GM19328 (cell line): Measurements from ENCODE around the gene MED26.

ENCODE experiments used
- ATAC-seq: cut with Tn5 transposase; IDR thresholded peaks from one replicate; pipeline ENCODE4 v1.9.1; 2021; ENCODE audit warnings: mild to moderate bottlenecking, moderate library complexity; ENCODE audit not compliant: unreplicated experiment

Gene MED26

GRCh38 chr19:16618248-16618647 is 9.8 kb downstream of the MED26 start:
- no peak for ATAC-seq

DNA sequence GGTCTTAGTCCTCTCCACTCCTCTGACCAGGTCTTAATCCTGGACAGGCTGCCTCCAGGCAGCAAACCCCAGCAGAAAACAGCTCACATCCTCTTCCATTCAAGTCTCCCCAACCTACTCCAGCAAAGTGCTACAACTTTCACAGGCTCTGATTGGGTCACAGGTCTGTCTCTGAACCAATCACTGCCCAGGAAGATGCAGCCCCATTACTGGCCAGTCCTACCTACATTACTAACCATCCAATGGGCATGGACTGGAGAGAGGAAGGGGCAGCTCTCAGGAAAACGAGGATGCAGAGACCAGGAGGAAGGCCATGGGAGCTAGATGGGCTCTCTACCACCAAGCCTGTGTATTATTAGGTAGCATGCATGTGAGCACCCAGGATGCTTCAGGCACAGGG is 12.2 kb downstream of the MED26 start:
- ATAC-seq, result no peak

GRCh38 chr19:16614941-16615340 is 13.1 kb downstream of the MED26 start:
- no peak for ATAC-seq

DNA sequence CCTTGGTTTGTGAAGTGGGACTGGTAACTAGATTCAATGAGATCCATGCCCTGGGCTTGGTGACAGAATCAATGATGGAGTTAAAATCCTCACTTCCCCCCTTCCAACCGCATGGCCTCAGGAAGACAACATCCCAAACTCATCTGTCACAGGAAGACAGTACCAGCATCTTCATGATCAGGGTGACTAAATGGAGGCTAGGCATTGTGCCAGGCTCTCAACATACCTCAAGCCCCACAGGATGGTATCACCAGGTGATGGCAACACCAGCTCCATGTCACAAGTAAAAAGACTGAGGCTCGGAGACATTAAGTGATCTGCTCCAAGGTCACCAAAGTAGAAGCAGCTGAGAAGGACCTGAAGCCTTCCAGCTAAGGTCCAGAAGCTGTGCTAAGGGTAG is 14.2 kb downstream of the MED26 start:
- ATAC-seq, result no peak

GRCh38 chr19:16612636-16613035 is 15.4 kb downstream of the MED26 start:
- ATAC-seq, result no peak

DNA sequence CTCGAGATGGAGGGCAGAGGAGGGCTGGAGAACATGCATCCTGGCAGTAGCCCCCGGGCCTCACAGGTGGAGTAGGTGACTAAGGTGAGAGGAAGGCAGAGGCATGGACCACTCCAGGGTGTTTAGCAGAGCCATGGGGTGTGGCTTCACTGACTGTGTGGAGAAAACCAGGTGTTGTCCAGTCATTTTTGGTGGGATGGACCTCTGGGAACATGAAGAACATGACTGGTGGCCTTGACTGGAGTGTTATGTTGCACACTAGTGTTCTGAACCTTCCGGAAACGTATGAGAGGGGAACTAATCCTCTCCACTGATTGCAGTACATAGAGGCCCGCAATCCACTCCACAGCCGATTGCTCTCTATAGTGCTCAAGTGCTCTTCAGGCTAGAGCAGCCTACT is 16.9 kb downstream of the MED26 start:
- no peak for ATAC-seq

- no peak for ATAC-seq
Observed at GRCh38 chr19:16609511-16610200, 18.3 kb downstream of the MED26 start.

DNA sequence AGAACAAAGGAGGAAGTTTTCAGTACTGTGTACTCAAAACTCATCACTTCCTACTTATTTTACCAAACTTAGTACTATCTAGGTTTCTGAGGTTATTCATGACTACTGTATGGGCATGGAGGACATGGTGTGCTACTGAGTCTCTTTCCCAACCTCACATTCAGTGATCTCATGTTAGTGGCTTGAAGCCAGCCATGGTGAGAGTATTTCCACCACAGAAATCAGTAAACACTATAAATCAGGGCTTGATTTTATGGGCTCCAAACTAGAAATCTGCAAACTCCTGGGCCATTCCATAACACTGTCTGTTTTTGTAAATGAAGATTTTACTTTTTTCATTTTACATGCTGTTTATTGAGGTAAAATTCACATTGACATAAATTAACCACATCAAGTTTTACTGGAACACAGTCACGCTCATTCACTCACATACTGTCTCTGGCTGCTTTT is 19.7 kb downstream of the MED26 start:
- no peak for ATAC-seq

GRCh38 chr19:16607819-16608218 is 20.2 kb downstream of the MED26 start:
- no peak for ATAC-seq

DNA sequence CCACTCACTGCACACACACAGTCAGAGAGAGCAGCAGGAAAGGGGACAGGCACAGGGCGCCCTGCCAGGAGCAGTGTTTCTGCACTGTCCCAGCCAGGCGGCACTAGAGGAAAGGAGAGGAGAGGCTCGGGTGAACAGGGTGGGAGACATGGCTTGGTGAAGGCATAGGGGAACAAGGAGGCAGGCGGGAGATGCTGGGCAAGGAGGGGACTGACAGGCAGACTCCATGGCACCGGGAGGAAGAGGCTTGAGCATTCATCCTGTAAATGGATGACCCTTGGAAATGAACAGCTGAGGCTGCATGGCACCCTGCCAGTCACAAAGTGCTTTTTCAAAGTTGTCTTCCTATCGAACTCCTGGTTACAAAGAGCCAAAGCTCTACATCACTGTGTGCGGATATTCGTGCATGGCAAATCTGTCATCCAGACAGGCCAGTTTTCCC is 22.4 kb downstream of the MED26 start:
- ATAC-seq, result no peak

- no peak for ATAC-seq
Observed at GRCh38 chr19:16605115-16605514, 22.9 kb downstream of the MED26 start.

- no peak for ATAC-seq
Observed at GRCh38 chr19:16604615-16605014, 23.4 kb downstream of the MED26 start.

DNA sequence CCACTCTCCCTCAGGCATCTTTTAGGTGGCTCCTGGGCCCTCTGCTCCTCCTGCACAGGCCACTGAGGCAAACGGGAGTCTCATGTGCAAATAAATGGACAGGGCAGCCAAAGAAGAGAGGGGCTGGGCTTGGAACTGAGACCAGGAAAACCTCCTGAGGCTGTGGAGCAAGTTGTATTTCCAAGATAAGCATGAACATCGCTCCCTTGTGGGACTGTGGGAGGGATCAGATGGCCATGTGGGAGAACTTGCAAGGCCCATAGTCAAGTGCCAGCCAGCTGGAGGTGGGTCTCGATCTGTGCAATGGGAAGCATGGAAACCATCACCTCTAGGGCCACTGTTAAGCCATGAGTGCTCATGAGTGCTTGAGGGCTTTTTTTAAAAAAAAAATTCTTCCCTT is 24.9 kb downstream of the MED26 start:
- ATAC-seq, result no peak

GRCh38 chr19:16601378-16602052 is 26.5 kb downstream of the MED26 start:
- ATAC-seq, result no peak

DNA sequence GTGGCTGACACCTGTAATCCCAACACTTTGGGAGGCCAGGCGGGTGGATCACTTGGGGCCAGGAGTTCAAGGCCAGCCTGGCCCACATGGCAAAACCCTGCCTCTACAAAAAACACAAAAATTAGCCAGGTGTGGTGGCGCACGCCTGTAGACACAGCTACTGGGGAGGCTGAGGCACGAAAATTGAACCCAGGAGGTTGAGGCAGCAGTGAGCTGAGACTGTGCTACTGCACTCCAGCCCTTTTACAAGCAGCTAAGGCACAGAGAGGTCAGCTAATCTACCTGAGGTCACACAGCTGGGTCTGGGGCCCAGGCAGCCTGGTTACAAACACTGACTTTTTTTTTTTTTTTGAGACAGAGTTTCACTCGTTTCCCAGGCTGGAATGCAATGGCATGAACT is 27.2 kb downstream of the MED26 start:
- no peak for ATAC-seq

DNA sequence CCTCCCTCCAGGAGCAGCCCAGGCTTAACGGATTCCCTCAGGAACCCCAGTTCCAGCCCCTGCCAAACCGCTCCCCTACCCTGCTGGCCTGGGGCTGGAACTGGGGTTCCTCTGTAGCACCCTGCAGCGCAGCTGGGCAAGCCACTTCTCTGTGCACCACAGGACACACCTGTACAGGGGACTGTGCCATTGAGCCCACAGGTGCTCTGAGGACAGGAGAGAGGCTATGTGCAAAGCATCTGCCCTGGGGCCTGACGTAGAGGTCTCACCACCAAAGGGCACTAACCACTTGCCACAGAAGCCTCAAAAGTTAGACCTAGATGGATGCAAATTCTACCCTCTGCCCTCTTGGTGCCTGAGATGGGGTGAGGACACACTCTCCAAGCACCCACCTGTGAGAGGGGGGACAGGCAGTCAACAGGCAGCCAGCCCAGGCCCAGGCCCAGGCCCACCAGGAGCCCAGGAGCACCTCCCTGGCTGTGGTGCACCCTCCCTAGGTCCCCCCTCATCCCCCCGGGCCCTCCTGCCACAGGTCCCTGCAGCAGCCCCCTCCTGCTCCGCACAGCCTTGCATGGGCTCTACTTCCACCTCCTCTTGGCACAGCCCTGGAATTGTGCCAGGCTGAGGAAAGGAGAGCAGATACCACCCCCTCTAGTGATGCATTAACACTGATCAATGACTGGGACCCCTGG is 28.2 kb downstream of the MED26 start:
- ATAC-seq, result no peak

- no peak for ATAC-seq
Observed at GRCh38 chr19:16598848-16599247, 29.2 kb downstream of the MED26 start.

DNA sequence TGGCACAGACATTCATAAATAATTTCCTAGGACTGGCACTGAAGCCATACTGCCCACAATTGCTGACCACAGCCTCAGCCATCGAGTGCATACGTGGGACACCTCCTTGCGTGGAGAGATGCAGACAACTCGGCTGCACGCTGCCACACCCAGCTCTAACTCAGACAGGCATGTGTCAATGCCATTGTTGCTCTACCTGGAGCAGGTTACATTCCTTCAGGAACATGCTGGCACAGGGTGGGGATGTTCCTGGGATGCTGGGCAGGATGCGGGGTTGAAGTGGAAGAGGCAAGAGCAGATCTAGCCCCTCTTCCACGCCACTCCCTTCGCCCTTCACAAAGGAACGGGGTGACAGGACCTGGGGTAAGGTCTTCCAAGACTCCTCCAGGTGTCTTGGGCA is 31.6 kb downstream of the MED26 start:
- no peak for ATAC-seq

DNA sequence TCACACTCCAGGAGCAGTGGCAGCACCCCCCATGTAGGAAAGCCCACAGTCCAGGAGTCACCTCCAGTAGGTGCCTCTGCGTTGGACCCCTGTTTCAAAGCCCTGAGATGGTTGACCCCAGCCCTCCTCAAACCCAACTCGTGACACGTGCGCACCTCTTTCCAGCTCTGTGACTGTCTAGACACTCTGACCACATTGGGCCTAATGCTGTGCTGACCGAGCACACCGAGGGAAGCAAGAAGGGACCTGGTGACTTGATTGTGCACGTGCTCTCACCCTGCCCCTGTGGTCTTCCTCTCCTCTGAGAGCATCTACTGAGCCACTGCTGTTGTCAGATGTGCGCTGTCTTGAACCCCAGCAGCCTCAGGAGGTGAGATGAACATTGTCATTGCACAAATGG is 32.9 kb downstream of the MED26 start:
- no peak for ATAC-seq

GRCh38 chr19:16594681-16595091 is 33.3 kb downstream of the MED26 start:
- ATAC-seq, result no peak

- no peak for ATAC-seq
Observed at GRCh38 chr19:16594131-16594586, 33.8 kb downstream of the MED26 start.

DNA sequence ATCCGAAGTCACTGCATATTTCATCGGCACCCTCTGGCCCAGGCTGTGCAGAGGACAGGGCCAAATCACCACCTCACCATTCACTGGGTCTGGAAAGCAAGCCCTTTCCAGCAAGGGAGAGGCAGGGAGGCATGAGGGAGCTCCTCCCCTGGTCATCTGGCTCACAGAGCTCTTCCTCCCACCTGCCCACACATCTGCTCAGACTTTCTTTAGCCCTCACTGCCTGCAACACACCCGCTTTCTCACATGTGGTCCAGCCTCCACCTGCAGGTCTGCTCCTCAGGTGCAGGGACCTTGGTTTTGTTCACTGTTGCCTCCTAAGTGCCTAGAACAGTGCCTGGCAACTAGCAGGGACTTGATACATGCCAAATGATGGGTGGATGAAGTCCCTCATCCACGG is 34.8 kb downstream of the MED26 start:
- ATAC-seq, result no peak
